Measurements from ENCODE around the gene TCF3. TPM values are rescaled to one million over a fixed set of nuclear protein-coding genes. Genes with fewer than 3 reads are reported as not detected.

The TCF3 gene
- total RNA-seq, 1 experiment from 2014 or later, result 208 TPM

DNA sequence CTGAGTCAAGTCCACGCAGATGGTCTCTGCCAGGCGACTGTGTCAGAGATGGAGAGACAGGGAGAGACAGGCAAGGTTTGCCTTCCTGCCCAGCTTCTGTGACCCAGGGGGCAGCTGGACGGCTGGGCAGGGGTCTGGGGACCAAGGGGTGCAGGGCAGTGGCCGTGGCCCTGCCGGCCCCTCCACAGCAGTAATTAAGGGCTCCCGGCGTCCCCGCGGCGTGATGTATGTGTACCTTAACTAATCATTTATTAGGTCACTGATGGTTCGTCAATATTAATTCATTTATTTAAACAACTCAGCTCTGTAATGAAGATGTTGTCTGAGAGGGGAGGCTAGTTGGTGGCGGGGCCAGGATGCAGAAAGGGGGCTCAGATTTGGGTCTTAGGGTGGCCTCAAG lies 28.6 kb upstream of the TCF3 start:
- no peak overlapping the region for H2AFZ ChIP-seq (ENCODE audit: low read depth, low read length, poor library complexity, severe bottlenecking)
- no TSS peak for BruUV-seq (replicated peaks)
- DNase-seq (ENCODE audit: low read depth, low spot score) (no peak), ATAC-seq (no peak)
- no peak overlapping the region for H3K9ac ChIP-seq (ENCODE audit: low read length)
- H3K79me2 ChIP-seq (ENCODE audit: insufficient read depth, low read length), result no peaks in the 10 kb centered on the region
- no peaks in the 10 kb centered on the region for H3K27me3 ChIP-seq (ENCODE audit: insufficient read depth, low read length)
- POLR2A ChIA-PET, result no interaction called here
- H3K4me1 ChIP-seq (ENCODE audit: control insufficient read depth in 1 of 2, insufficient read depth in 2 of 2, low read length in 2 of 2), result peaks cover 0 to 3% of the 10 kb centered on the region in 2 experiments; a peak in 2 of 4 replicates
- CTCF ChIA-PET, result interaction anchor here (1.2 kb wide), 1 partner anchor 8 kb away, joined by 6 read pairs; no protein-coding TSS in a partner anchor
- H3K4me3 ChIP-seq (replicated peaks in 1 of 2; ENCODE audit: low read depth in 1 of 2, low read length in 2 of 2), result no peak overlapping the region
- TF ChIP-seq RAD21 (IDR thresholded peaks at IDR 0.05; ENCODE audit: low read depth), result no peak
- no peak for TF ChIP-seq SP1 (IDR thresholded peaks at IDR 0.05; ENCODE audit: low read depth)
- TF ChIP-seq YY1 (IDR thresholded peaks at IDR 0.05; ENCODE audit: extremely low read depth, insufficient replicate concordance, low read depth, low read length), result no peak
- TF ChIP-seq EGR1 (IDR thresholded peaks at IDR 0.05; ENCODE audit: low read depth), result no peak
- TF ChIP-seq CEBPB (IDR thresholded peaks at IDR 0.05; ENCODE audit: low read depth), result no peak
- TF ChIP-seq, protein P1, sequence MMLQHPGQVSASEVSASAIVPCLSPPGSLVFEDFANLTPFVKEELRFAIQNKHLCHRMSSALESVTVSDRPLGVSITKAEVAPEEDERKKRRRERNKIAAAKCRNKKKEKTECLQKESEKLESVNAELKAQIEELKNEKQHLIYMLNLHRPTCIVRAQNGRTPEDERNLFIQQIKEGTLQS (IDR thresholded peaks at IDR 0.05), result no peak
- H3K9me2 ChIP-seq (ENCODE audit: insufficient read depth), result no peaks in the 10 kb centered on the region
- no peak overlapping the region for H3K4me2 ChIP-seq (ENCODE audit: low read length)
- intact Hi-C loops (cut with micrococcal nuclease), result no loop called here
- no peaks in the 10 kb centered on the region for H4K20me1 ChIP-seq (ENCODE audit: insufficient read depth)
- H3K36me3 ChIP-seq (ENCODE audit: control insufficient read depth in 1 of 2, insufficient read depth in 2 of 2, low read length in 2 of 2), result no peaks in the 10 kb centered on the region
- H3K27ac ChIP-seq (ENCODE audit: low read depth, low read length), result no peak overlapping the region
- H3K9me3 ChIP-seq (ENCODE audit: control insufficient read depth in 1 of 2, insufficient read depth in 1 of 2, low read depth in 1 of 2, low read length in 2 of 2), result no peaks in the 10 kb centered on the region
- RAD21 ChIA-PET (ENCODE audit: low non-redundant PET in 1 of 2, low total read pairs in 2 of 2, uncharacterized antibody in 2 of 2, unreplicated experiment in 2 of 2), result no interaction called here

DNA sequence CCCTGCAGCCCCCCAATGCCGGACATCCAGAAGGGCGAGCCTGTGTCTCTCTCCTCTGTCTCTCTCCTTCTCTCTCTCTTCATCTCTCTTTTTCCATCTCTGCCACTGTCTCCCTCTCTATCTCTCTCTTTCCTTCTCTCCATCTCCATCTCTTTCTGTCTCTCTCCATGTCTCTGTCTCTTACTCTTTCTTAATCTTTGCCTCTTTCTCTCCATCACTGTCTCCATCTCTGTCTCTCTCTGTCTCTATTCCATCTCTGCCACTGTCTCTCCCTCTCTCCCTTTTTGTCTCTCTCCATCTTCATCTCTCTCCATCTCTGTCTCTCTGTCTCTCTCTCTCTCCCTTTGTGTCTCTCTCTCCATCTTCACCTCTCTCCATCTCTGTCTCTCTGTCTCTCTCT lies 25.7 kb upstream of the TCF3 start:
- CTCF ChIA-PET, result no interaction called here
- Histone ChIP-seq H3K36me3 (ENCODE audit: control insufficient read depth in 1 of 2, insufficient read depth in 2 of 2, low read length in 2 of 2) (no peaks in the 10 kb centered on the region), H3K27me3 (ENCODE audit: insufficient read depth, low read length) (no peaks in the 10 kb centered on the region), H3K27ac (ENCODE audit: low read depth, low read length) (no peak overlapping the region), H3K4me1 (ENCODE audit: control insufficient read depth in 1 of 2, insufficient read depth in 2 of 2, low read length in 2 of 2) (peaks cover 2 to 29% of the 10 kb centered on the region in 2 experiments; a peak in 3 of 4 replicates), H3K4me3 (replicated peaks in 1 of 2; ENCODE audit: low read depth in 1 of 2, low read length in 2 of 2) (no peak overlapping the region), H2AFZ (ENCODE audit: low read depth, low read length, poor library complexity, severe bottlenecking) (no peak overlapping the region), H3K4me2 (ENCODE audit: low read length) (no peak overlapping the region), H4K20me1 (ENCODE audit: insufficient read depth) (no peaks in the 10 kb centered on the region), H3K9me3 (ENCODE audit: control insufficient read depth in 1 of 2, insufficient read depth in 1 of 2, low read depth in 1 of 2, low read length in 2 of 2) (no peaks in the 10 kb centered on the region), H3K79me2 (ENCODE audit: insufficient read depth, low read length) (no peaks in the 10 kb centered on the region), H3K9ac (ENCODE audit: low read length) (no peak overlapping the region), H3K9me2 (ENCODE audit: insufficient read depth) (no peaks in the 10 kb centered on the region)
- ATAC-seq (no peak), DNase-seq (ENCODE audit: low read depth, low spot score) (no peak)
- RAD21 ChIA-PET (ENCODE audit: low non-redundant PET in 1 of 2, low total read pairs in 2 of 2, uncharacterized antibody in 2 of 2, unreplicated experiment in 2 of 2), result no interaction called here
- TF ChIP-seq POLR2A (IDR thresholded peaks at IDR 0.05; ENCODE audit: borderline replicate concordance, extremely low read depth, insufficient read depth, insufficient read length) (no peak), ZNF274 (IDR thresholded peaks at IDR 0.05; ENCODE audit: low read depth, low read length) (no peak), SIN3A (IDR thresholded peaks at IDR 0.05; ENCODE audit: low read depth) (no peak), EZH2phosphoT487 (IDR thresholded peaks at IDR 0.05; ENCODE audit: borderline replicate concordance) (no peak), EZH2 (IDR thresholded peaks at IDR 0.05) (no peak), CEBPB (IDR thresholded peaks at IDR 0.05; ENCODE audit: low read depth) (no peak)
- TF ChIP-seq, protein P2, sequence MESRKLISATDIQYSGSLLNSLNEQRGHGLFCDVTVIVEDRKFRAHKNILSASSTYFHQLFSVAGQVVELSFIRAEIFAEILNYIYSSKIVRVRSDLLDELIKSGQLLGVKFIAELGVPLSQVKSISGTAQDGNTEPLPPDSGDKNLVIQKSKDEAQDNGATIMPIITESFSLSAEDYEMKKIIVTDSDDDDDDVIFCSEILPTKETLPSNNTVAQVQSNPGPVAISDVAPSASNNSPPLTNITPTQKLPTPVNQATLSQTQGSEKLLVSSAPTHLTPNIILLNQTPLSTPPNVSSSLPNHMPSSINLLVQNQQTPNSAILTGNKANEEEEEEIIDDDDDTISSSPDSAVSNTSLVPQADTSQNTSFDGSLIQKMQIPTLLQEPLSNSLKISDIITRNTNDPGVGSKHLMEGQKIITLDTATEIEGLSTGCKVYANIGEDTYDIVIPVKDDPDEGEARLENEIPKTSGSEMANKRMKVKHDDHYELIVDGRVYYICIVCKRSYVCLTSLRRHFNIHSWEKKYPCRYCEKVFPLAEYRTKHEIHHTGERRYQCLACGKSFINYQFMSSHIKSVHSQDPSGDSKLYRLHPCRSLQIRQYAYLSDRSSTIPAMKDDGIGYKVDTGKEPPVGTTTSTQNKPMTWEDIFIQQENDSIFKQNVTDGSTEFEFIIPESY (IDR thresholded peaks at IDR 0.05; ENCODE audit: extremely low read depth, insufficient replicate concordance, low read length), result no peak
- TF ChIP-seq, protein P3, sequence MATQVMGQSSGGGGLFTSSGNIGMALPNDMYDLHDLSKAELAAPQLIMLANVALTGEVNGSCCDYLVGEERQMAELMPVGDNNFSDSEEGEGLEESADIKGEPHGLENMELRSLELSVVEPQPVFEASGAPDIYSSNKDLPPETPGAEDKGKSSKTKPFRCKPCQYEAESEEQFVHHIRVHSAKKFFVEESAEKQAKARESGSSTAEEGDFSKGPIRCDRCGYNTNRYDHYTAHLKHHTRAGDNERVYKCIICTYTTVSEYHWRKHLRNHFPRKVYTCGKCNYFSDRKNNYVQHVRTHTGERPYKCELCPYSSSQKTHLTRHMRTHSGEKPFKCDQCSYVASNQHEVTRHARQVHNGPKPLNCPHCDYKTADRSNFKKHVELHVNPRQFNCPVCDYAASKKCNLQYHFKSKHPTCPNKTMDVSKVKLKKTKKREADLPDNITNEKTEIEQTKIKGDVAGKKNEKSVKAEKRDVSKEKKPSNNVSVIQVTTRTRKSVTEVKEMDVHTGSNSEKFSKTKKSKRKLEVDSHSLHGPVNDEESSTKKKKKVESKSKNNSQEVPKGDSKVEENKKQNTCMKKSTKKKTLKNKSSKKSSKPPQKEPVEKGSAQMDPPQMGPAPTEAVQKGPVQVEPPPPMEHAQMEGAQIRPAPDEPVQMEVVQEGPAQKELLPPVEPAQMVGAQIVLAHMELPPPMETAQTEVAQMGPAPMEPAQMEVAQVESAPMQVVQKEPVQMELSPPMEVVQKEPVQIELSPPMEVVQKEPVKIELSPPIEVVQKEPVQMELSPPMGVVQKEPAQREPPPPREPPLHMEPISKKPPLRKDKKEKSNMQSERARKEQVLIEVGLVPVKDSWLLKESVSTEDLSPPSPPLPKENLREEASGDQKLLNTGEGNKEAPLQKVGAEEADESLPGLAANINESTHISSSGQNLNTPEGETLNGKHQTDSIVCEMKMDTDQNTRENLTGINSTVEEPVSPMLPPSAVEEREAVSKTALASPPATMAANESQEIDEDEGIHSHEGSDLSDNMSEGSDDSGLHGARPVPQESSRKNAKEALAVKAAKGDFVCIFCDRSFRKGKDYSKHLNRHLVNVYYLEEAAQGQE (IDR thresholded peaks at IDR 0.05; ENCODE audit: low read depth), result no peak
- TF ChIP-seq, protein P1 (IDR thresholded peaks at IDR 0.05), result no peak
- no TSS peak for BruUV-seq (replicated peaks)
- intact Hi-C loops (cut with micrococcal nuclease), result no loop called here
- POLR2A ChIA-PET, result interaction anchor here (0.9 kb wide), 1 partner anchor 56 kb away, joined by 3 read pairs; no protein-coding TSS in a partner anchor

All from HCT116 (cell line).